Left renal cortex interstitium (tissue), 4 donors: ENCODE results near the gene NBPF20. TPM values are rescaled to one million over a fixed set of nuclear protein-coding genes. Genes with fewer than 3 reads are reported as not detected.
A peak's percentile ranks its signal among the peaks of the same experiment; 100 is the strongest.
"Not testable (repeated sequence)": the region's sequence is repeated elsewhere in the genome, so short reads cannot be mapped to it uniquely, and the experiment has no call there.

Experiments
- DNase-seq, 4 donors: peaks; one replicate each; pipeline ENCODE4 v3.0.0-alpha.2; 2013; ENCODE audit warnings: low read depth in 4 of 4, low spot score in 2 of 4, missing footprints in 1 of 4
- polyA plus RNA-seq, 4 donors: library from polyadenylated mRNA; unstranded; fragments of 120-200 nt; gene quantifications; one replicate each; pipeline ENCODE4 v1.2.1, GENCODE V29; 2013; ENCODE audit not compliant: insufficient read length in 4 of 4

Gene NBPF20, protein sequence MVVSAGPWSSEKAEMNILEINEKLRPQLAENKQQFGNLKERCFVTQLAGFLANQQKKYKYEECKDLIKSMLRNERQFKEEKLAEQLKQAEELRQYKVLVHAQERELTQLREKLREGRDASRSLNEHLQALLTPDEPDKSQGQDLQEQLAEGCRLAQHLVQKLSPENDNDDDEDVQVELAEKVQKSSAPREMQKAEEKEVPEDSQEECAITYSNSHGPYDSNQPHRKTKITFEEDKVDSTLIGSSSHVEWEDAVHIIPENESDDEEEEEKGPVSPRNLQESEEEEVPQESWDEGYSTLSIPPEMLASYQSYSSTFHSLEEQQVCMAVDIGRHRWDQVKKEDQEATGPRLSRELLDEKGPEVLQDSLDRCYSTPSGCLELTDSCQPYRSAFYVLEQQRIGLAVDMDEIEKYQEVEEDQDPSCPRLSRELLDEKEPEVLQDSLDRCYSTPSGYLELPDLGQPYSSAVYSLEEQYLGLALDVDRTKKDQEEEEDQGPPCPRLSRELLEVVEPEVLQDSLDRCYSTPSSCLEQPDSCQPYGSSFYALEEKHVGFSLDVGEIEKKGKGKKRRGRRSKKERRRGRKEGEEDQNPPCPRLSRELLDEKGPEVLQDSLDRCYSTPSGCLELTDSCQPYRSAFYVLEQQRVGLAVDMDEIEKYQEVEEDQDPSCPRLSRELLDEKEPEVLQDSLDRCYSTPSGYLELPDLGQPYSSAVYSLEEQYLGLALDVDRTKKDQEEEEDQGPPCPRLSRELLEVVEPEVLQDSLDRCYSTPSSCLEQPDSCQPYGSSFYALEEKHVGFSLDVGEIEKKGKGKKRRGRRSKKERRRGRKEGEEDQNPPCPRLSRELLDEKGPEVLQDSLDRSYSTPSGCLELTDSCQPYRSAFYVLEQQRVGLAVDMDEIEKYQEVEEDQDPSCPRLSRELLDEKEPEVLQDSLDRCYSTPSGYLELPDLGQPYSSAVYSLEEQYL (N-terminal part only)
- 1 to 10 TPM; 1.2 to 2.3 (median 1.9) TPM for polyA plus RNA-seq

DNA sequence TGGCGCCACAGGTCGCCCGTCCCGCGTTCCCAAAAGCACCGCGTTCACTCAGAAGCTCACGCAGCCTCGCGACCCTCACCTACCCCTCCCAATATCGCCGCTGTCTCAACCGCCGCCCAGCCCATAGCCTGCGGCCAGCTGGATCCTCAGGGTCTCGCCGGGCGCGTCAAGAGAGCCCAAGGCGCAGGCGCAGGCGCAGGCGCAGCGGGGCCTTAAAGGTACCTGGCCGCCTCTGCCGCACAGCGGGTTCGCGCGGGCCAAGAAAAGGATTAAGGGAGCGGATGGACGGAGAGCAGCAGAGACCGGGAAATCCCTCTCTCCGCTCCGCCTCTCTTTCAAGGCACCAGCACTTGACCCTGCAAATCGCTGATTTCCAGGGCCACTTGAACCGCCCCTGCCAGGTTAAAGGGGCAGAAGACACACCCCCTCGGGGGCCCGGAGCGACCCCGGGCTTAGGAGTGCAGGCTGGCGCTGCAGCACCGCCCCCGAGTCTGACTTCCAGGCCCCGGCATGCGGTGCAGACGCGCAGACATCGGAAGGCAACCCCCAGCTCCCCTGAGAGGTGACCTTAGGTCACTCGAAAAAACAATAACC lies at the start of gene NBPF20:
Gene NBPF20, minus strand, starts transcription at position 168 of the 594 bp plus-strand sequence. CDS start 20,331 bp downstream, outside the sequence.
- DNase-seq: peak in 3 of 4 donors; percentile 48 to 74 (median 67)

DNA sequence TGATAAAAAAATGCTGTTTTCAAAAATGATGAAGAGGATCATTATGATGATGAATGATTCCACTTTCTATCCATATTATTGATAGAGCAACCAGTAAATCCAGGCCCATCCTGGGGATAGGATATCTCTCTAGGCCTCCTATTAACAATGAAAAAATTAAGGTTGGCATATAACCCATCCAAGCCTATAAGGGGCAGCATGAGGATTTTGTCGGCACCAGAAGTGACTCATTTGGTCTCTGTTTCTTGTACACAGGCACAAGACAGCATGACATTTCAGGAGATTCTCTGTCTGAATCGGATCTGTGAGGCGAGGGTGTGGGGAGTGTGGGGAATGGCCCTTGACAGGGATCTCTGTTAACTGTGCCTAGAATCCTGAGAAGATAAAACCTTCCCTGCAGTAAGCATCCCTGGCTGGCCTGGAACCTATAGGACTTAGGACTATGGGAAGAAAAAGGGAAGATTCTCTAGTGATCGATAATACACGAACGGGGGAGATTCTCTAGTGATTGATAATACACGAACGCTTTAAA lies 49.5 kb upstream of the NBPF20 start:
- not testable (repeated sequence) for DNase-seq

DNA sequence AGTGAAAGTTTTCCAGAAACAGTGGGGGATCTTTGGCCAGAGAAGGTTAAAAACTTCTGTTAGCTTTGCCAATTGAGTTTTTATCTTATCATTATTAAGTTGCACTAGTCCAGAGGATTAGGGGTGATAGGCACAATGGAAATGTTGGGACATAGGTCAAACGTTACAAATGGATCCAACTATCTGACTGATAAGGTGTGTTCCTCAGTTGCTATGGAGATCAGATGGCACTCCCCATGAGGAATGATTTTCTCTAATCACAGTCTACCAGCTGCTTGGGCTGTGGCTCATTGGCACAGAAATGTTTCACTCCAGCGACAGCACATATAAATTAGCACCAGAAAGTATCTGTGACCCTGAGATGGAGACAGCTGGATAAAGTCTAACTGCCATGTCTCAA lies 47.3 kb upstream of the NBPF20 start:
- DNase-seq: not testable (repeated sequence)

DNA sequence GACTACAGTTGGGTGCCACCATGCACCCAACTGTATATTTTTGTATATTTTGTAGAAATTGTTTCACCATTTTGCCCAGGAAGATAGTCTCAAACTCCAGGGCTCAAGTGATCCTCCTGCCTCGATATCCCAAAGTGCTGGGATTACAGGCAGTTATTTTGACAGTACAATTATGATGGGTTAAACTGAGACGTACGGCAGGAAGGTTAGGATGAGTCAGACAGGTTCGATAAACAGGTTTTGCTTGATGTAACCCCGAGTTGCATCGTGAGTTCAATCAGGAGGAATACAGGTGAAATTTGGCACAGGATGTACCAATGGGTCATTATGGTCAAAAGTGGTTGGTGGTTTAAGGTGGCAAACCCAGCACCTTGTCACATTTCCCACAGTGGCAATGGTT lies 46.0 kb upstream of the NBPF20 start:
- not testable (repeated sequence) for DNase-seq

DNA sequence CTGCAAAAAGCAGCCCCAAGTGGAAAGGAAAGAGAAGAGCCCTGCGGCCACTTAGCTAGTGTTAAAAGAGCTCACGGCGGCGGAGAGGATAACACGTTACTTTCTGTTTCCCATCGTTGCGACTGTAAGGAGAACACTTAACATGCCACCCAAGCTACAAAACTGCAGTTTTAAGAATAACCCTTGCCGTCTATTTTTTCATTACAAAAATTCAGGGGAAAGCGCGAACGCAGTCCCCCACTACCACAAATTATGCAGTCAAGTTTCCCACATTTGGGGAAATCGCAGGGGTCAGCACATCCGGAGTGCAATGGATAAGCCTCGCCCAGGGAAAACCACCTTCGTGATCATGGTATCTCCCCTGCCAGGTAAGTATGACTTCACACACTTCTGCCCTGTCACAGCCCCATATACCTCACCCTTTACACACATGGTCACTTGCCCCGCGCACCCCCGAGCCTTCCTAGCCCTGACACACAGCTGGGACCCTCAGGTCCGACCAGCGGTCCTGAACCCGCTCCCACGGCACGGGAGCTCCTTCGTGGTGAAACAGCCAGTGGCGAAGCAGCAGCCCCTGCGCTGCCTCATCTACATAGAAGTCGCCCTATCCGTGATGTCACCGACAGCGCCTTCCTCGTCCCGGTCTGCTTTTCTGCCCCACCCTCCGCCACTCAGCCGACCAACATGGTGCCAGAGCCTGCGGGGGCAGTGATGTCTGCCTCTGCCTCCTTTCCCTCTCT lies 40.2 kb upstream of the NBPF20 start:
- peak; percentile 11 to 42 (median 20) for DNase-seq

DNA sequence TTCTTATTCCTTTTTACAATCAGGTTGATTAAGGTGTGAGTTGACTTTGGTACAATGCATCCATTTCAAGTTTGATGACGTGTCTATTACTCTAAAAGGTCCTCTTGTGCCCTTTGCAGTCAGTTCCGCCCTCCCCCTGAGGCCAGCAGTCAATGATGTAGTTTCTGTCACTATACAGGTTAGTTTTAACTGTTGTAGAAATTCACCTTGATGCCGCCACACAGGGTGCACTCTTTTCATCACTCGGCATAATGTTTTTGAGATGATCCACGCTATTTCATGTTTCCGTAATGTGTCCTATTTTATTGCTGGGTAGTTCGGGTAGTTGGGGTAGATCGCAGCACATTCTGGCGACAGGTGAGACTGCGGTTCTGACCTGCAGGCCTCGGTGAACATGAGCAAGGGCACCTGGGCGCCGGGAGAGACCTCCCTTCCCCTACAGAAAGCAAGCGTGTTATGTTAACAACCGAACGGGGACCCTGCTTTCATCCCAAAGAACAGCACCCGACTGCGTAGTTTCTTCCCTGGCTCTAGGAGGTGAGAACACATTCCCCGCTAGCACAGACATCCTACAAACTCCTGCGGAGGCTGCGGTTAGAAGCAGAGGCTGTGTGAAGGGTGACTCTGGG lies 39.4 kb upstream of the NBPF20 start:
- not testable (repeated sequence) for DNase-seq

DNA sequence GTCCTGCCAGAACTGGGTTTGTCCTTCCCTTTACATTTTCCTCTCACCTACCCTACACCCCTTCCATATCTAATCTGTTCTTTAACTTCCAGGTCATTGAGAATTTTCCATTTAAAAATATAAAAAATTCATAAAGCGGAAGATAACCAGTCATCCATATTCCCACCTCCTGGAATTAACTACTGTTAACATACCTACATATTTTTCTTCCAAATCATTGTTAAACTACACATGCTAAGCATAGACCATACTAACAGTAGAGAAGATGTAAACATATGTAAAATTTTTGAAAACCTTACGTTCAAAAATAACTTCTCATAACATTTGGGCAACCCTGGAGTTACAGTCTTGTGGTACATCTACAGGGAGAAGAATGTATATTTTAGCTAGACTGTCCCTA lies 38.6 kb upstream of the NBPF20 start:
- not testable (repeated sequence) for DNase-seq

DNA sequence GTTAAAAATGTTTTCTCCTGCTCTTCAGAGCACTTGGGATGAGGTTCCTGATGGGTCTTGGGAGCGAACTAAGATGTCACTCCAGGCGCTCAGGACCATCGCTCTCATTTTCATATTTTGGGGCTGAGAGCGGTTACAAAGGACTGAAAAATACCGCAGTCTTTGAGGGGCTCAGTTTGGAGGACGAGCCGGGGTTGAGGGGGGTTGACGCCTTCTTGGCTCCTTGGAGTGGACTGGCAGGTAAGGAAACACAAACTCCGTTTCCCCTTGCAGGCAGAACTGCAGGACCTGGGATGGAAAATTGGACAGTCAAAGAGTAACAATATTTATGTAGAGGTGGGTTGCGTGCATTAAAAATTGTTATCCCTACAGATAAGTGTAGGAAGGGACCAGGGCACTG lies 35.3 kb upstream of the NBPF20 start:
- not testable (repeated sequence) for DNase-seq

DNA sequence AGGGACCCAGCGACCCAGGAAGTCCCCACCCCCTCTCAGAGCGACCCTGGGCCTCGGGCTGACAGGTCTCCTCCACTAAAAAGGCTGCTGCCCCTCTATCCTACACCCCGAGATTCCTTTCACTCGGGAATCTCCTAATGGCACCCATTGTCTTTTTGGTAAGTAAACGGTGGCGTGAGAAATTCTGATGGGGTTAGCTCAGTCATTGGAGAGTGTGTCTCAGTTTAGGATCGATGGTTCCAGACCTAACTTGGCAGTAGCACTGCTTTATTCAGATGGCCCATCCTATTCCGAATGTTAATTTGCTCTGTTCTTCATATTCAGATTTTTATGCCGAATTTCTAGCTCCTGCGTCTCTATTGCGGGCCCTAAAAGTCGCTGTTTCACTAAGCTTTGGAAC lies 34.6 kb upstream of the NBPF20 start:
- not testable (repeated sequence) for DNase-seq

DNA sequence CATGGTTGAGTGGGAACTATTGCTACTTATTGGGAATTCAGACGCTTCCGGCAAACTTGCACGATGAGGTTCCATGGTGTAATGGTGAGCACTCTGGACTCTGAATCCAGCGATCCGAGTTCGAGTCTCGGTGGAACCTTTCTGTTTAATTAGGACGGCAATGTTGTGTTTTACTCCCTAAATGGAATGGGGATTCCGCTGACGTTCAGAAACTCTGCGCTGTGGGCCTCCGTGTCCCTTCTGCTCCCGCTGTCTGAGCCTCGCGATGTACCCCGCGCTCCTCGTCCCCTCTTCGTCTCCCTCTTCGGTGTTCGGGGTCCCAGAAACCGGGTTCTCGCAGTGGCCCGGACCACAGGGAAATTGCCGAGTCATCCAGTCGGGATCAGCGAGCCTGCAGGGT lies 34.2 kb upstream of the NBPF20 start:
- DNase-seq: not testable (repeated sequence)

DNA sequence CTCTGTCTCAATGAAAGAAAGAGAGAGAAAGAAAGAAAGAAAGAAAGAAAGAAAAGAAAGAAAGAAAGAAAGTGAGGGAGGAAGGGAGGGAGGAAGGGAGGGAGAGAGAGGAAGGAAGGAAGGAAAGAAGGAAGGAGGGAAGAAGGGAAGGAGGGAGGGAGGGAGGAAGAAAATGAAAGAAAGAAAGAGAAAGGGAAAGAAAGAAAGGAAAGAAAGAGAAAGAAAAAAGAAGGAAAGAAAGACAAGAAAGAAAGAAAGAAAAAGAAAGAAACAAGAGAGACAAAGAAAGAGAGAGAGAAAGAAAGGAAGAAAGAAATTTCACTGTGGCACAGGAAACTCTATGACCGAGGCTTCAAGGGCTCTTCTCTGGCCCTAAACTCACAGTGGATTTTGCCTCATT lies 33.7 kb upstream of the NBPF20 start:
- not testable (repeated sequence) for DNase-seq

DNA sequence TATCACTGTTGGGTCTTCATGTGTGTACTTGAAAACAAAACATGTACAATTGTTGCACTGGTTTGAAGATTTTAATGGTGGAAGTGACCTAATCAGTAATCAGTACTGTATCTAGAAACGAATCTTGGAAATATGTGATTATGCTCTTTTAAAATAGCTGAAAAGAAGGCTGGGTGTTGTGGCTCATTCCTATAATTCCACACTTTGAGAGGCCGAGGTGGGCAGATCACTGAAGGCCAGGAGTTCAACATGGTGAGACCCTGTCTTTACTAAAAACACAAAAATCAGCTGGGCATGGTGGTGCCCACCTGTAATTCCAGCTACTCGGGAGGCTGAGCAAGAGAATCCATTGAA lies 29.4 kb upstream of the NBPF20 start:
- not testable (repeated sequence) for DNase-seq

DNA sequence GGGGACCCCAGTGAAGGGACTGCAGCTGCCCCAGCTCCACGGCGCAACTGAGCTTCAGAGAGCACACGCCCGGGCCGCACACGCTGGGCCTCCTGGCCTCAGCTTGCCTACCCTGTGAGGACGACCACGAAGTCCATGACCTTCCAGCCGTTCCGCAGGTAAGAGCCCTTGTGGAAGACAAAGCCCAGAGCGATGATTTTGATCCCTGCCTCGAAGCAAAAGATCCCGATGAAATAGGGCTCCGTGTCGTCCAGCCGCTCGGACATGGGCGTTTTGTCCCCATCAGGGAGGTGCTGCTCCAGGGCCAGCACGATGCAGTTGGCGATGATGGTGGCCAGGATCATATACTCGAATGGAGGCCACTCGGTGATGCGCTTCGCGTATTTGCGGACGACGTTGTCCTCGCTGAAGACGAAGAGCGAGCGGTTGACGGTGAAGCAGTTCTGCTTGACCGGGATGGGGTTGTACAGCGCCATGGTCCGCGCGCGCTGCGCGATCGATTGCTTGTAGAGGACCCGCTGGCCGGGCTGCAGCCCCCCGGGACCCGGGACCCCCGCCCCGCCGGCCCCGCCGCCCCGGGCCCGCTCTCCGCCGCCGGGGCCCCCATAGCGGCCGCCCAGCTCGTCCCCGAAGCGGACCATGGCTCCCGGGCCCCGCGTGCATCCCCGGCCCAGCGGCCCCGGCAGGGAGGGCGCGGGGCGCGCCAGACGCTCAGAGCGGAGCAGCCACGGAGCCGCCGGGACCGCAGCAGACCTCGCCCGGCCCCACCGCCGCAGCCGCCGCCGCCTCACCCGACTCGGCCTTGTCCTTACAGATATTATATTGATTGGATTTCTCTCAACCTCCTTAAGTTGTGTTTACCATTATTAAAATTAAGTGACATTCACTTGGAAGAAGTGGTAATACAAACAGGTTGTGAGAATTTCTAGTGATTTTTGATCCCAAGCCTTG lies 28.7 kb upstream of the NBPF20 start:
- DNase-seq: not testable (repeated sequence)

DNA sequence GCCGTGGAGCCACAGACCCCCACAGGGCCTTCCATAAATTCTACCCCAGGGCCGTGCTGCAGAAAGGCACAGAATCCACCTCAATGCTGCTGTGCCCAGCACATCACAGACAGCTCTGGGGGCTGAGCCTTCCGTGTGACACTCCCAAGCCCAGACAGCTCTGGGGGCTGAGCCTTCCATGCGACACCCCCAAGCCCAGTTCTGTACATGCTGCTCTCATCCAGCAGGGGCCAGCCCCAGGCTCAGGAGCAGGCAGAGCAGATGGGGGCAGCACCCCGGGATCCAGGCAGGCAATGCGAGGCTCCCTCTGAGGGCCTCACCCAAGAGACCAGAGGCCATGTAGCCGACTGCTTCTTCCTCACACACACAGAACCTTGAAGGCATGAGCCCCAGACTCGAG lies 27.1 kb upstream of the NBPF20 start:
- DNase-seq: not testable (repeated sequence)

DNA sequence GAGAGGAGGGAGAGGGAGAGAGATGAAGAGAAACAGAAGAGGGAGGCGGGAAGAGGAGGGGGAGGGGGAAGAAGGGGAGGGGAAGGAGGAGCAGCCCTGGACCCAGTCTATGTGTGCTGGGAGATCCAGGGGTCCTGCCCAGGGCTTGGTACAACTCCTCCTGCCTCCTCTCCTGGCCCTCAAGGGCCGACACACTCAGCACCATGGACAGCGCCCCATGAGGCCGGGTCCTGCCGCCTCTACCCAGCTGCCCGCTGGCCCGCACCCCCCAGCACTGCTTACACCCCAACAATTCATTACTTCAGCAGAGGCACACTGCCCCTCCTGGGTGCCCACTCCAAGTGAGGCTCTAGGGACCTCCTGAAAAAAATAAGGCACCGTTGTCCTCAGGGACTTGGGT lies 26.5 kb upstream of the NBPF20 start:
- DNase-seq: not testable (repeated sequence)

DNA sequence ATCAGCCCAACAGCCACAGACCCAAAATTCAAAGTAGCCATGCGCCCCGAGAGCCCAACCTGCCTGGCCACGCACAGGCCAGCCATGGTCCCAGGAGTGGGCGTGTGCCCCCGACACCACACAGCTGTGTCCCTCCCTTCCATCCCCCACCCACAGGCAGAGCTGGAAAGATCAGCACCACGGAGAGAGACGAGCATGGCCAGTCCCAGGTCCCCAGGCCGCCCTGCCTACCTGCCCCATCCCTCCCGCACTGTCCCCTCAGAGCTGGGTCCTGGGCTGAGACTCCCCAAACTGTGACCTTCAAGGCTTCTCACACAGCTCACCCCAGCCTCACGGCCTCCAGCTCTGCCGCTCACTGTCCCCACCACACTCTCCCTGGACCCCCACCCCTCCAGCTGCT lies 19.8 kb upstream of the NBPF20 start:
- not testable (repeated sequence) for DNase-seq

DNA sequence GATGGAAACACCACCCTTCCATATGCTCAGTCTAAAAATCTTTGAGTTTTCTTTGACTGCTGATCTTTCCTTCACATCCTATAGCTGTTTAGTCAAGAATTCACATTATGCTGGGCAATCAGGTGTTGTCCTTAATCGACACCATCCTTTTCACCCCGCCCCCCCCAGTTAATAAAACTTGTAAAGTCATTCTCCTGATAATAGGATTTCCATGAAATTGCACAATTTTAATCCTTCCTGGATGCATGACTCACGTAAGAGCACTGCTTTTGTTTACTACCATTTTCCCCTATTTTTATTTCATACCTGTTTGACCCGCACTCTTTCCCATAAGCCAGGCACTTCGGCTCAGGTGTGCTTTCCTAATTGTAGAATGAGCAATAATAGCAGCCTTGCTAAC lies 16.9 kb upstream of the NBPF20 start:
- DNase-seq: not testable (repeated sequence)
